ENCODE measurements around the gene PCDHGA6. TPM values are rescaled to one million over a fixed set of nuclear protein-coding genes. Genes with fewer than 3 reads are reported as not detected.
"Not testable (repeated sequence)": the region's sequence is repeated elsewhere in the genome, so short reads cannot be mapped to it uniquely, and the experiment has no call there.

PCDHGA6 gene
- total RNA-seq, 4 donors from 2014 or later: 2.0 to 11.1 (median 5.7) TPM

DNA sequence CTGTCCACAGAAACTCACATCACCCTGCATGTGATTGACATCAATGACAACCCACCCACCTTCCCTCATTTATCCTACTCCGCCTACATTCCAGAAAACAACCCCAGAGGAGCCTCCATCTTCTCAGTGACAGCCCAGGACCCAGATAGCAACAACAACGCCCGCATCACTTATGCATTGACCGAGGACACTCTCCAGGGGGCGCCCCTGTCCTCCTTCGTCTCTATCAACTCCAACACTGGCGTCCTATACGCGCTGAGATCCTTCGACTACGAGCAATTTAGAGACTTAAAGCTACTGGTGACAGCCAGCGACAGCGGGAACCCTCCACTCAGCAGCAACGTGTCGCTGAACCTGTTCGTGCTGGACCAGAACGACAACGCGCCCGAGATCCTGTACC, 28.4 kb upstream of the PCDHGA6 start:
- peaks cover 47% of the 10 kb centered on the region for H3K27me3 ChIP-seq
- H3K36me3 ChIP-seq: peaks cover 0 to 9% of the 10 kb centered on the region in 2 donors
- TF ChIP-seq EP300 (IDR thresholded peaks at IDR 0.05) (no peak), POLR2AphosphoS5 (IDR thresholded peaks at IDR 0.05) (no peak), POLR2A (IDR thresholded peaks at IDR 0.05) (no peak)
- TF ChIP-seq, protein P1, sequence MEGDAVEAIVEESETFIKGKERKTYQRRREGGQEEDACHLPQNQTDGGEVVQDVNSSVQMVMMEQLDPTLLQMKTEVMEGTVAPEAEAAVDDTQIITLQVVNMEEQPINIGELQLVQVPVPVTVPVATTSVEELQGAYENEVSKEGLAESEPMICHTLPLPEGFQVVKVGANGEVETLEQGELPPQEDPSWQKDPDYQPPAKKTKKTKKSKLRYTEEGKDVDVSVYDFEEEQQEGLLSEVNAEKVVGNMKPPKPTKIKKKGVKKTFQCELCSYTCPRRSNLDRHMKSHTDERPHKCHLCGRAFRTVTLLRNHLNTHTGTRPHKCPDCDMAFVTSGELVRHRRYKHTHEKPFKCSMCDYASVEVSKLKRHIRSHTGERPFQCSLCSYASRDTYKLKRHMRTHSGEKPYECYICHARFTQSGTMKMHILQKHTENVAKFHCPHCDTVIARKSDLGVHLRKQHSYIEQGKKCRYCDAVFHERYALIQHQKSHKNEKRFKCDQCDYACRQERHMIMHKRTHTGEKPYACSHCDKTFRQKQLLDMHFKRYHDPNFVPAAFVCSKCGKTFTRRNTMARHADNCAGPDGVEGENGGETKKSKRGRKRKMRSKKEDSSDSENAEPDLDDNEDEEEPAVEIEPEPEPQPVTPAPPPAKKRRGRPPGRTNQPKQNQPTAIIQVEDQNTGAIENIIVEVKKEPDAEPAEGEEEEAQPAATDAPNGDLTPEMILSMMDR (IDR thresholded peaks at IDR 0.05): no peak
- H3K27ac ChIP-seq: no peak overlapping the region
- H3K9me3 ChIP-seq: peaks cover 0 to 98% (median 5%) of the 10 kb centered on the region in 3 donors
- no peaks in the 10 kb centered on the region for H3K4me1 ChIP-seq
- 27 to 31% methylated on average over 8 to 11 of the region's 20 CpGs for WGBS, 2 donors (ENCODE audit: low coverage in 1 of 2)
- H3K4me3 ChIP-seq: no peak overlapping the region
- ATAC-seq: no peak

DNA sequence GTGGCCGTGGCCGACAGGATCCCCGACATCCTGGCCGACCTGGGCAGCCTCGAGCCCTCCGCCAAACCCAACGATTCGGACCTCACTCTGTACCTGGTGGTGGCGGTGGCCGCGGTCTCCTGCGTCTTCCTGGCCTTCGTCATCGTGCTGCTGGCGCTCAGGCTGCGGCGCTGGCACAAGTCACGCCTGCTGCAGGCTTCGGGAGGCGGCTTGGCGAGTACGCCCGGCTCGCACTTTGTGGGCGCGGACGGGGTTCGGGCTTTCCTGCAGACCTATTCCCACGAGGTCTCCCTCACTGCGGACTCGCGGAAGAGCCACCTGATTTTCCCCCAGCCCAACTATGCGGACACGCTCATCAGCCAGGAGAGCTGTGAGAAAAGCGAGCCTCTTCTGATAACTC, 27.7 kb upstream of the PCDHGA6 start:
- not testable (repeated sequence) for H3K27ac ChIP-seq, ATAC-seq, H3K4me1 ChIP-seq, H3K4me3 ChIP-seq, H3K36me3 ChIP-seq
- H3K9me3 ChIP-seq: peaks cover 0 to 98% (median 5%) of the 10 kb centered on the region in 3 donors
- 14 to 60% methylated on average over 1 to 2 of the region's 35 CpGs for WGBS, 2 donors (ENCODE audit: low coverage in 1 of 2)
- H3K27me3 ChIP-seq: peaks cover 48% of the 10 kb centered on the region

DNA sequence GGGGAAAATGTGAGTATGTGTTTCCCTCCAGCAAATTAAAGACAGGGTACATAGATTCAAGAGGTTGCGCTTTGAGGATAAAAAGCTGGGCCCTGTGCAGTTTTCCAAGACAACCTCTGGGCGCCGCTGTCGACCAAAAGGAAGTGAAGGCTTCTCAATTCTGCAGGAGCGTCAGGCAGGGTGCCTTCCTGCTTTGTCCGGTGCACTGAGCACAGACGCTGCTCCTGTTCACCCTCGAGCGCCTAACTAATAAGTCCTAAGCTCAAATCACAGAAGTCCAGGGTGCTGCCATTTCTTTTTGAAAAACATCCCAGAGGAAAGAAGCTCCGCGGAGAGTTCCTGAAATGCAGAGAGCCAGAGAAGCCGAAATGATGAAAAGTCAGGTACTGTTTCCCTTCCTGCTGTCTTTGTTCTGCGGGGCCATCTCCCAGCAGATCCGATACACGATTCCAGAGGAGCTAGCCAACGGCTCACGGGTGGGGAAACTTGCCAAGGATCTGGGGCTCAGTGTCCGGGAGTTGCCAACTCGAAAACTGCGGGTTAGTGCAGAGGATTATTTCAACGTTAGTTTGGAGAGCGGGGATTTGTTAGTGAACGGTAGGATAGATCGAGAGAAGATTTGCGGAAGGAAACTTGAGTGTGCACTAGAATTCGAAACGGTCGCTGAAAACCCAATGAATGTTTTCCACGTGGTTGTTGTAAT, 23.6 kb upstream of the PCDHGA6 start, which contains the start of gene PCDHGB1:
PCDHGB1 (plus strand) TSS at position 183 of the 703 bp plus-strand sequence; CDS start at position 345, 162 bp downstream.
- ATAC-seq: no peak
- Histone ChIP-seq H3K27ac (no peak within 1 kb of the TSS), H3K4me1 (no peaks in the 10 kb centered on the region), H3K27me3 (peaks cover 48% of the 10 kb centered on the region), H3K4me3 (peak within 1 kb of the TSS in 1 of 2 donors; percentile 36), H3K36me3 (peaks cover 0 to 15% of the 10 kb centered on the region in 2 donors), H3K9me3 (peaks cover 0 to 96% (median 0%) of the 10 kb centered on the region in 3 donors)
- TF ChIP-seq, protein P1 (IDR thresholded peaks at IDR 0.05): peak in 3 of 4 experiments; percentile 21 to 47 (median 34)
- TF ChIP-seq POLR2AphosphoS5 (IDR thresholded peaks at IDR 0.05): no peak
- 17 to 29% methylated on average over 12 to 24 of the region's 29 CpGs for WGBS, 2 donors (ENCODE audit: low coverage in 1 of 2)

DNA sequence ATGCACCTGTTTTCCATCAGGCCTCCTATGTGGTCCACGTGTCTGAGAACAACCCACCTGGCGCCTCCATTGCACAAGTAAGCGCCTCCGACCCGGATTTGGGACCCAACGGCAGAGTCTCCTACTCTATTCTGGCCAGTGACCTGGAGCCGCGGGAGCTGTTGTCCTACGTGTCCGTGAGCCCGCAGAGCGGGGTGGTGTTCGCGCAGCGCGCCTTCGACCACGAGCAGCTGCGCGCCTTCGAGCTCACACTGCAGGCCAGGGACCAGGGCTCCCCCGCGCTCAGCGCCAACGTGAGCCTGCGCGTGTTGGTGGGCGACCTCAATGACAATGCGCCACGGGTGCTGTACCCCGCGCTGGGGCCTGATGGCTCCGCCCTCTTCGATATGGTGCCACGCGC, 22.1 kb upstream of the PCDHGA6 start:
- peaks cover 0 to 23% of the 10 kb centered on the region in 2 donors for H3K36me3 ChIP-seq
- no peak for TF ChIP-seq EP300 (IDR thresholded peaks at IDR 0.05)
- TF ChIP-seq, protein P1 (IDR thresholded peaks at IDR 0.05): no peak
- TF ChIP-seq POLR2AphosphoS5 (IDR thresholded peaks at IDR 0.05): no peak
- TF ChIP-seq POLR2A (IDR thresholded peaks at IDR 0.05): no peak
- peaks cover 0 to 96% (median 0%) of the 10 kb centered on the region in 3 donors for H3K9me3 ChIP-seq

GRCh38 chr5:141354900-141355469, 18.7 kb upstream of the PCDHGA6 start, which contains the start of gene PCDHGA4:
TSS of gene PCDHGA4 (plus strand) at chr5:141355021. CDS start at chr5:141355108, 87 bp downstream.
- TF ChIP-seq POLR2A (IDR thresholded peaks at IDR 0.05): no peak
- TF ChIP-seq EP300 (IDR thresholded peaks at IDR 0.05): no peak
- TF ChIP-seq POLR2AphosphoS5 (IDR thresholded peaks at IDR 0.05): no peak
- TF ChIP-seq, protein P1 (IDR thresholded peaks at IDR 0.05): peak in 3 of 4 experiments; percentile 14 to 47 (median 23)
- no peak for ATAC-seq
- Histone ChIP-seq H3K9me3 (peaks cover 0 to 98% (median 0%) of the 10 kb centered on the region in 3 donors), H3K4me1 (no peaks in the 10 kb centered on the region), H3K27ac (no peak within 1 kb of the TSS), H3K27me3 (peaks cover 33% of the 10 kb centered on the region), H3K4me3 (peak within 1 kb of the TSS; percentile 0 to 38), H3K36me3 (peaks cover 0 to 28% of the 10 kb centered on the region in 2 donors)
- 12 to 20% methylated on average over 5 to 14 of the region's 29 CpGs for WGBS, 2 donors (ENCODE audit: low coverage in 1 of 2)

More for the DNA sequence above, 22.1 kb upstream of the PCDHGA6 start:
- H3K27ac ChIP-seq: no peak overlapping the region
- H3K27me3 ChIP-seq: peaks cover 39% of the 10 kb centered on the region
- no peak overlapping the region for H3K4me3 ChIP-seq
- no peaks in the 10 kb centered on the region for H3K4me1 ChIP-seq
- WGBS, 2 donors (ENCODE audit: low coverage in 1 of 2): 20% methylated on average over 1 of the region's 36 CpGs; no CpG with 5 or more reads in 1 of the 2 donors
- ATAC-seq: no peak

Data from gastroesophageal sphincter (tissue), 4 donors.